SHP77 (cell line): Measurements from ENCODE around the gene ARMC7.
"Not testable (repeated sequence)": the region's sequence is repeated elsewhere in the genome, so short reads cannot be mapped to it uniquely, and the experiment has no call there.

Experiments used
- DNase-seq, 2 experiments: peaks; one replicate each; lab custom pipeline; 2025; lab: John Stamatoyannopoulos, UW

The ARMC7 gene

GRCh38 chr17:75154195-75155106, 44.7 kb downstream of the ARMC7 start, which contains the start of gene JPT1:
Gene JPT1, minus strand, starts transcription at chr17:75154512. Its CDS starts 115 bp downstream, at chr17:75154397.
- DNase-seq: peak; percentile 100

DNA sequence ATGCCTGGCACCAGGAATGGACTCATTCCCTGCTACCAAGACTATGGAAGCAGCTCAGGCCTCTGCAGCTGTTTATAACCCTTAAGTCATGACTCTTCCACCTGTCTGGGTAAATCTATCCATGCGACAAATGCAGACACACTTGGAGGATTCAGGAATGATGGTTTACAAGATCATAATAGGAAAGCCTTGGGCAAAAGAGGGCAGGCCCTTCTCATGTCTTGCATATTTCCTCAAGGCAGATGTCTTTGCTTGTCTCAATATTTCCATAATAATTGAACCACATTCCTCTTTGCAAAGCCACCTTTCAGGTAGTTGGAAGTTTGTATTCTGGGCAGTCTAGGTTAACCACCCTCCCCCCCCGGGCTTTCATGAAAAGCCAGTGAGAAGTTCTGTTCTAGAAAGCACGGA, 45.4 kb downstream of the ARMC7 start:
- DNase-seq: no peak

DNA sequence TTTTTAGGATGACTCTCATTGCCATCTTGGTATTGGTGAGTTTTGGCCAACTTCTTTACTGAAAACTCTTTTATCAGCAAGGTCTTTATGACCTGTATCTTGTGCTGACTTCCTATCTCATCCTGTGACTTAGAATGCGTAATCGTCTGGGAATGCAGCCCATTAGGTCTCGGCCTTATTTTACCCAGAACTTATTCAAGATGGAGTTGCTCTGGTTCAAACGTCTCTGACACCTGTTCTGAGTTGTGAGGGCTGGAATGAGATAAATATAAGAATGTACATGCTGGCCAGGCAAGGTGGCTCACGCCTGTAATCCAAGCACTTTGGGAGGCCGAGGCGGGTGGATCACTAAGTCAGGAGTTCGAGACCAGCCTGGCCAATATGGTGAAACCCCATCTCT, 48.7 kb downstream of the ARMC7 start:
- not testable (repeated sequence) for DNase-seq

DNA sequence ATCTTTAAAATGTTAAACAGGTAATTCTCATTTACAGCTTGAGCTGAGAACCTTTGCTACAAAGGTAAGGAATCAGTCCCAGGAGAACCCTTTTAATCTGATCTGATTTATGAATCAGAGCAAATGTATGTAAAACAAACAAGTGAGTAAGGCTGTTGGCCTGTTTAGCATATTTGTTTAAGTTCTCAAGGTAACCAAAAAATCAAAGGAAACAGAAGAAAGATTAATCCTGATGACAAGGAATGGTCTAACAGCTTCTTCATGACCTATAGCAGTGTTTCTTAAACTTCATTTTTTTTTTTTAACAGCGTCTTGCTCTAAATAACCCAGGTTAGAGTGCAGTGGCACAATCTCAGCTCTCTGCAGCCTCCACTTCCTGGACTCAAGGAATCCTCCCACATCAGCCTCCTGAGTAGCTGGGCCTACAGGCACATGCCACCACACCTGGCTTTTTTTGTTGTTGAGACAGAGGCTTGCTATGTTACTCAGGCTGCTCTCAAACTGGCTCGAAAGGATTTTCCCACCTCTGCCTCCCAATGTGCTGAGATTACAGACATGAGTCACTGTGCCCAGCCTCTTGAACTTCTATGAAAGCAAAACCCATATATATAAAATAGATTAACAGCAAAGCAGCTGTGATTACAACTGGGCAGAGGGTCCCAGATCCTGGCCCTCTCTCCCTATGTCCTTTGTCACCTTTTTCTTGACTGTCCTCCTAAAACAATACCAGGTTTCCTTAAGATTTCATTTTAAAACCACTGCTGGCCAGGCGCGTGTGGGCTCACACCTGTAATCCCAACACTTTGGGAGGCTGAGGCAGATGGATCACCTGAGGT, 49.6 kb downstream of the ARMC7 start:
- DNase-seq: no peak

DNA sequence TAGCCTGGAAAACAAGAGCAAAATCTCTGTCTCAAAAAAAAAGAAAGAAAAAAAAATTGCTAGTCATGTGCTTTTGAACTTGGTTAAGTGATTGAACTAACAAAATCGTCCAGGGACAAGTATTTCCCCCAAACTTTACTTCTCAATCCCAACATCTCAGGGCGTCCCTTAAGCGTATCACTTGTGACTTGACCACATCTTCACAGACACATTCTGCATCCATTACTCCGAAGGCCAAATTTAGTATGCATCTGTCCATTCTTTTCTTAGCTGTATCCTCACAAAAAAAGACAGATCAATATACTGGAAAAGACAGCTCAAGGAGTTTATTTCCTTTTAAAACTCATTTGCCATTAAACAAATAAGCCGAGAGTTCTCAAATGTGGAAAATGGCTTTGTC, 50.4 kb downstream of the ARMC7 start:
- DNase-seq: no peak

DNA sequence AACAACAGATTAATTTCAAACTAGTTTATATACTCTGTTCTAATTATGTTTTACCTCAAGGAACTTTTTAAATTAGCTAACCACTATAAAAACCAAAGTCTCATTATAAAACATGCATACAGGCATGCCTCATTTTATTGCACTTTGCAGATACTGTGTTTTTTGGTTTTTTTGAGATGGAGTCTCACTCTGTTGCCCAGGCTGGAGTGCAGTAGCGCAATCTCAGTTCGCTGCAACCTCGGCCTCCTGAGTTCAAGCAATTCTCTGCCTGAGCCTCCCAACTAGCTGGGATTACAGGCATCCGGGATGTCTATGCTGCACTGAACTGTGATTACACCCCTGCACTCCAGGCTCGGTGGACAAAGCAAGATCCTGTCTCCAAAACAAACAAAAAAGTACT, 53.3 kb downstream of the ARMC7 start:
- no peak for DNase-seq

GRCh38 chr17:75164606-75165005, 54.8 kb downstream of the ARMC7 start:
- not testable (repeated sequence) for DNase-seq

DNA sequence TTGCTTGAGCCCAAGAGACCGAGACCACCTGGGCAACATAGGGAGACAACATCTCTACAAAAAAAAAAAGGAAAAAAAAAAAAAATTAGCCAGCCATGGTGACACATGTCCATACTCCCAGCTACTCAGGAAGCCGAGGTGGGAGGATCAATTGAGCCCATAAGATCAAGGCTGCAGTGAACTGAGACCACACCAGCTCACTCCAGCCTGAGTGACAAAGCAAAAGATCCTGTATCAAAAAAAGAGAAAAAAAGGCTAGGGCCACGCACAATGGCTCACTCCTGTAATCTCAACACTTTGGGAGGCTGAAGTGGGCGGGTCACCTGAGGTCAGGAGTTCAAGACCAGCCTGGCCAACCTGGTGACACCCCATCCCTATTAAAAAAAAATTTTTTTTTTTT, 59.2 kb downstream of the ARMC7 start:
- DNase-seq: no peak

- DNase-seq: no peak
These were observed 63.8 kb downstream of the ARMC7 start for GRCh38 chr17:75173526-75173925.

DNA sequence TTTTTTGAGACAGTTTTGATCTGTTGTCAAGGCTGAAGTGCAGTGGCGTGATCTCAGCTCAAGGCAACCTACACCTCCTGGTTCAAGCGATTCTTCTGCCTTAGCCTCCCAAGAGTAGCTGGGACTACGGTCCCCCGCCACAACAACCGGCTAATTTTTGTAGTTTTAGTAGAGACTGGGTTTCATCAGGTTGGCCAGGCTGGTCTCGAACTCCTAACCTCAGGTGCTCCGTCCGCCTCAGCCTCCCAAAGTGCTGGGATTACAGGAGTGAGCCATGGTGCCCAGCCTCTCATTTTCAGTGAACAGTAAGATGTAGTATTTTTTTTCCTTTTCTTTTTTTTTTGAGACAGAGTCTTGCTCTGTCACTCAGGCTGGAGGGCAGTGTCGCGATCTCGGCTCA, 65.2 kb downstream of the ARMC7 start:
- no peak for DNase-seq

GRCh38 chr17:75176625-75177024, 66.9 kb downstream of the ARMC7 start:
- no peak for DNase-seq

GRCh38 chr17:75178453-75178852, 68.7 kb downstream of the ARMC7 start:
- no peak for DNase-seq
